PC-9 (cell line): ENCODE data around the gene CD200R1L. TPM values are rescaled to one million over a fixed set of nuclear protein-coding genes. Genes with fewer than 3 reads are reported as not detected.

Source experiments
- BruUV-seq: library from RNA; stranded (reverse); fragments of 400-500 nt; replicated peaks from 2 replicates; lab custom pipeline; 2021; lab: Mats Ljungman, UMichigan
- CTCF ChIA-PET: fragments of 300-600 bp; sonication (Branson Sonifier 250); formaldehyde crosslinking; loops from one replicate; lab custom pipeline; 2022; ENCODE audit warnings: antibody characterized with exemption; lab: Charles Lee
- POLR2A ChIA-PET: fragments of 300-600 bp; sonication (Branson Sonifier 250); formaldehyde crosslinking; loops from one replicate; lab custom pipeline; 2022; ENCODE audit warnings: antibody characterized with exemption; ENCODE audit not compliant: unreplicated experiment; lab: Charles Lee
- DNase-seq, 2 experiments: peaks; one replicate each; pipeline versions ENCODE4 v3.0.0 to v3.0.0-alpha.2; 2015 to 2022; ENCODE audit warnings: mixed read lengths in 1 of 2
- H2AFZ ChIP-seq: fragments of 200-600 bp; sonication (generic); 2 replicates; pipeline ENCODE4 v1.8.1; 2017; ENCODE audit warnings: antibody characterized with exemption
- H3F3A ChIP-seq: fragments of 200-600 bp; sonication (generic); 2 replicates; pipeline ENCODE4 v1.8.1; 2017; ENCODE audit warnings: antibody characterized with exemption, mild to moderate bottlenecking, low read depth; ENCODE audit not compliant: insufficient read depth
- H3K27ac ChIP-seq: fragments of 200-600 bp; sonication (generic); 2 replicates; pipeline ENCODE4 v1.6.1; 2016; ENCODE audit warnings: mixed run types
- H3K27me3 ChIP-seq: fragments of 200-600 bp; sonication (generic); 2 replicates; pipeline ENCODE4 v1.6.1; 2016; ENCODE audit warnings: low read depth, mixed run types; ENCODE audit not compliant: insufficient read depth
- H3K36me3 ChIP-seq: fragments of 200-600 bp; sonication (generic); 2 replicates; pipeline ENCODE4 v1.6.1; 2016; ENCODE audit warnings: low read depth, mixed run types
- H3K4me1 ChIP-seq: fragments of 200-600 bp; sonication (generic); replicated peaks from 2 replicates; pipeline ENCODE4 v1.6.1; 2016; ENCODE audit warnings: mixed run types; ENCODE audit not compliant: insufficient read depth
- H3K4me2 ChIP-seq: fragments of 200-600 bp; sonication (generic); 2 replicates; pipeline ENCODE4 v1.6.1; 2017; ENCODE audit warnings: mixed run types
- H3K4me3 ChIP-seq: fragments of 200-600 bp; sonication (generic); 2 replicates; pipeline ENCODE4 v1.6.1; 2016; ENCODE audit warnings: mixed run types
- H3K79me2 ChIP-seq: fragments of 200-600 bp; sonication (generic); 2 replicates; pipeline ENCODE4 v1.6.1; 2017; ENCODE audit warnings: low read depth, mixed run types
- H3K9me2 ChIP-seq: fragments of 200-600 bp; sonication (generic); 2 replicates; pipeline ENCODE4 v1.8.1; 2017; ENCODE audit warnings: mild to moderate bottlenecking; ENCODE audit not compliant: insufficient read depth
- H3K9me3 ChIP-seq: fragments of 200-600 bp; sonication (generic); 2 replicates; pipeline ENCODE4 v1.8.1; 2016; ENCODE audit warnings: low read depth; ENCODE audit not compliant: insufficient read depth
- H4K20me1 ChIP-seq: fragments of 200-600 bp; sonication (generic); 2 replicates; pipeline ENCODE4 v1.8.1; 2017; ENCODE audit not compliant: insufficient read depth
- CTCF ChIP-seq: fragments of 200-600 bp; sonication (generic); conservative IDR thresholded peaks from 2 replicates; pipeline ENCODE4 v1.6.1; 2017; ENCODE audit warnings: mixed run types, antibody characterized with exemption, mild to moderate bottlenecking, moderate library complexity
- EZH2 ChIP-seq: fragments of 200-600 bp; sonication (generic); IDR thresholded peaks from 2 replicates; pipeline ENCODE4 v1.8.0; 2017; ENCODE audit warnings: antibody characterized with exemption, low read depth
- intact Hi-C: fragments of 100-400 bp; cut with micrococcal nuclease; formaldehyde crosslinking; loops from one replicate; pipeline ENCODE4 v1.10.0; 2022; ENCODE audit not compliant: unreplicated experiment
- total RNA-seq: library from RNA; stranded (reverse); gene quantifications from 2 replicates; pipeline ENCODE4 v1.2.3, GENCODE V29; 2021

The CD200R1L gene
- total RNA-seq, 1 experiment from 2014 or later = 0.37 TPM

GRCh38 chr3:112777811-112778210 is 68.9 kb downstream of the CD200R1L start:
- Histone ChIP-seq H3K79me2 (no peaks in the 10 kb centered on the region), H4K20me1 (no peaks in the 10 kb centered on the region), H3K4me2 (peak overlapping the region; percentile 59), H3K27ac (peak overlapping the region; percentile 93), H3K4me3 (no peak overlapping the region), H3K4me1 (peaks cover 85% of the 10 kb centered on the region), H2AFZ (no peak overlapping the region), H3K36me3 (no peaks in the 10 kb centered on the region), H3K9me2 (no peaks in the 10 kb centered on the region), H3K9me3 (peaks cover 5% of the 10 kb centered on the region; the same call in 1 of the 2 replicates), H3K27me3 (no peaks in the 10 kb centered on the region), H3F3A (peaks cover 71% of the 10 kb centered on the region)
- no peak for DNase-seq
- ChIA-PET CTCF (interaction anchor here (1.0 kb wide), 1 partner anchor 26 kb away, joined by 3 read pairs; no protein-coding TSS in a partner anchor), POLR2A (interaction anchor here (0.7 kb wide), 1 partner anchor 44 kb away, joined by 6 read pairs; no protein-coding TSS in a partner anchor)
- intact Hi-C loops = loop anchor here (1.0 kb wide), 2 partner anchors 36 to 107 kb away; no protein-coding TSS in a partner anchor
- TSS peak; percentile 76 for BruUV-seq
- no peak for TF ChIP-seq EZH2

GRCh38 chr3:112776836-112777235 is 69.8 kb downstream of the CD200R1L start:
- Histone ChIP-seq H3K9me2 (no peaks in the 10 kb centered on the region), H3K36me3 (no peaks in the 10 kb centered on the region), H3K9me3 (peaks cover 5% of the 10 kb centered on the region; the same call in 1 of the 2 replicates), H3K4me1 (peaks cover 92% of the 10 kb centered on the region), H3K4me2 (no peak overlapping the region), H3K27me3 (no peaks in the 10 kb centered on the region), H3K4me3 (no peak overlapping the region), H3F3A (peaks cover 78% of the 10 kb centered on the region), H4K20me1 (no peaks in the 10 kb centered on the region), H2AFZ (no peak overlapping the region), H3K27ac (peak overlapping the region; percentile 93), H3K79me2 (no peaks in the 10 kb centered on the region)
- no TSS peak for BruUV-seq
- ChIA-PET POLR2A (interaction anchor here (0.6 kb wide), 1 partner anchor 105 kb away, joined by 17 read pairs; no protein-coding TSS in a partner anchor), CTCF (no interaction called here)
- no peak for TF ChIP-seq CTCF
- TF ChIP-seq EZH2 = no peak
- intact Hi-C loops = no loop called here
- DNase-seq = no peak

- H3K36me3 ChIP-seq = no peaks in the 10 kb centered on the region
- H3K79me2 ChIP-seq = no peaks in the 10 kb centered on the region
- peak overlapping the region; percentile 47 for H3K4me2 ChIP-seq
- peaks cover 2% of the 10 kb centered on the region; the same call in 1 of the 2 replicates for H3K9me3 ChIP-seq
- peaks cover 79% of the 10 kb centered on the region for H3F3A ChIP-seq
- H3K4me3 ChIP-seq = no peak overlapping the region
- DNase-seq = no peak
- intact Hi-C loops = no loop called here
- ChIA-PET POLR2A (no interaction called here), CTCF (no interaction called here)
- peak overlapping the region; percentile 88 for H3K27ac ChIP-seq
- BruUV-seq = no TSS peak
- no peaks in the 10 kb centered on the region for H3K27me3 ChIP-seq
- no peaks in the 10 kb centered on the region for H4K20me1 ChIP-seq
- no peaks in the 10 kb centered on the region for H3K9me2 ChIP-seq
- H2AFZ ChIP-seq = no peak overlapping the region
- peaks cover 88% of the 10 kb centered on the region for H3K4me1 ChIP-seq
- TF ChIP-seq EZH2 (no peak), CTCF (no peak)
Measured at GRCh38 chr3:112776000-112776399, 70.7 kb downstream of the CD200R1L start.
